GM19239 (cell line): ENCODE data around the gene TCF23.
"Not testable (repeated sequence)": the region's sequence is repeated elsewhere in the genome, so short reads cannot be mapped to it uniquely, and the experiment has no call there.

Source experiments
- DNase-seq: peaks from one replicate; pipeline ENCODE4 v3.0.0; 2011; ENCODE audit warnings: low spot score; ENCODE audit not compliant: insufficient read length
- FAIRE-seq: peaks from 2 replicates; lab custom pipeline; 2011; peaks lifted over from hg19 to GRCh38; lab: Jason Lieb, UNC

The TCF23 gene

DNA sequence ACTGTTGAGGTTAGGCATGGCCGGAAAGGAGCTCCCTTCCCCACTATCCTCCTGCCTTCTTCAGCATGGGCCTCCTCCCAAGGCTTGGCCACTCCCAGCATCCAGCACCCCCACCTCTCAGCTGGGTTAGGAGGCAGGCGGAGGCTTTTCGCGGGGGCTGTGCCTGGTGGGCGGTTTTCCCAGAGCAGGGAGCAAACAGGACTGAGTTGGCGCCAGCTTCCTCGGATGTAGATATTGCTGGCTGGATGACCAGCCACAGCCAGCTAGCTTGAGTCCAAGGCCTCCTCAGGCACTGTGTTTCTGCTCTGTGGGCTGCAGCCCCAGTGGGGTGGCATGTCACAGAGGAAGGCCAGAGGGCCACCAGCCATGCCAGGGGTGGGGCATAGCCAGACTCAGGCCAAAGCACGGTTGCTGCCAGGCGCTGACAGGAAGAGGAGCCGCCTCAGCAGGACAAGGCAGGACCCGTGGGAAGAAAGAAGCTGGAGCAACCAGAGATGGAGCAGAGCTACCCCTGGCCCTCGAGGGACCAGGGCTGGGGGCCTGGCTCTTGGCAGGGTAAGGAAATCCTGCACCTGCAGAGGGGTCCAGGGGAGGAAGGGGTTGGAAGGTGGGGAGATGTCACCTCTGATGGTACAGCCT lies at the start of gene TCF23:
TSS of gene TCF23 (plus strand) at position 204 of the 639 bp plus-strand sequence. CDS start at position 334, 130 bp downstream.
- FAIRE-seq (no peak), DNase-seq (no peak)

DNA sequence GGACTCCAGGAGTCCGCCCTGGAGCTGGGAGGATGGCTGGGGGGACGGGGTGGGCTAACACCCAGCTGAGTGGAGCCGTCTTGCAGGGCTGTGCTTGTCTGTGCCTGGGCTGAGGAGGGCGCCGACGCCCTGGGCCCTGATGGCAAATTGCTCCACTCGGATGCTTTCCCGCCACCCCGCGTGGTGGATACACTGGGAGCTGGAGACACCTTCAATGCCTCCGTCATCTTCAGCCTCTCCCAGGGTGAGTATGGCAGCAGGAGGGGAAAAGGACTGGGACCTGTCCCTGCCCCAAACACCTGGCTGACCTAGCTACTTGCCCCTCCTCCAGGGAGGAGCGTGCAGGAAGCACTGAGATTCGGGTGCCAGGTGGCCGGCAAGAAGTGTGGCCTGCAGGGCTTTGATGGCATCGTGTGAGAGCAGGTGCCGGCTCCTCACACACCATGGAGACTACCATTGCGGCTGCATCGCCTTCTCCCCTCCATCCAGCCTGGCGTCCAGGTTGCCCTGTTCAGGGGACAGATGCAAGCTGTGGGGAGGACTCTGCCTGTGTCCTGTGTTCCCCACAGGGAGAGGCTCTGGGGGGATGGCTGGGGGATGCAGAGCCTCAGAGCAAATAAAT lies 49.4 kb upstream of the TCF23 start:
- FAIRE-seq (no peak), DNase-seq (no peak)

DNA sequence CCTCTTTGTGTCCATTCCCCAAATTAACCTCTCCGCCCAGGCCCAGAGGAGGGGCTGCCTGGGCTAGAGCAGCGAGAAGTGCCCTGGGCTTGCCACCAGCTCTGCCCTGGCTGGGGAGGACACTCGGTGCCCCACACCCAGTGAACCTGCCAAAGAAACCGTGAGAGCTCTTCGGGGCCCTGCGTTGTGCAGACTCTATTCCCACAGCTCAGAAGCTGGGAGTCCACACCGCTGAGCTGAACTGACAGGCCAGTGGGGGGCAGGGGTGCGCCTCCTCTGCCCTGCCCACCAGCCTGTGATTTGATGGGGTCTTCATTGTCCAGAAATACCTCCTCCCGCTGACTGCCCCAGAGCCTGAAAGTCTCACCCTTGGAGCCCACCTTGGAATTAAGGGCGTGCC lies 48.8 kb upstream of the TCF23 start:
- FAIRE-seq (no peak), DNase-seq (no peak)

DNA sequence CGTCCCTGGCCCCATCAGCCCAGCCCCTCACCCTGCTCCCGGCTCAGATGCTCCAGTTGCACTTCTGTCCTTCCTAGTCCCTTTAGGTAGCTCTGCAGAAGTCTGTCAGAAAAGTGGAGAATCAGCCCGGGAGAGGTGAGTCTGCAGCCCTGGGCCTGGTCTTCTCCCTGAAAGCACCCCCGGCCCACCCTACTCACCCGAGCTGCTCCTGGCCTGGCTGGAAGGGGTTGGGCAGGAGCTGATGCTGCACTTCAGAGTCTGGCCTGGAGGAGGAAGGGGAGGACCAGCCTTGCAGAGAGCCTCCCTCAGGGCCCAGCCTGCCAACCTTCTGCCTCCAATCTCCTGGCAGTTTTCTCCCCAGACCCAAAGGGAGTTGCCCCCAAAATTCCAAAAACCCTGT lies 46.5 kb upstream of the TCF23 start:
- no peak for DNase-seq
- no peak for FAIRE-seq

DNA sequence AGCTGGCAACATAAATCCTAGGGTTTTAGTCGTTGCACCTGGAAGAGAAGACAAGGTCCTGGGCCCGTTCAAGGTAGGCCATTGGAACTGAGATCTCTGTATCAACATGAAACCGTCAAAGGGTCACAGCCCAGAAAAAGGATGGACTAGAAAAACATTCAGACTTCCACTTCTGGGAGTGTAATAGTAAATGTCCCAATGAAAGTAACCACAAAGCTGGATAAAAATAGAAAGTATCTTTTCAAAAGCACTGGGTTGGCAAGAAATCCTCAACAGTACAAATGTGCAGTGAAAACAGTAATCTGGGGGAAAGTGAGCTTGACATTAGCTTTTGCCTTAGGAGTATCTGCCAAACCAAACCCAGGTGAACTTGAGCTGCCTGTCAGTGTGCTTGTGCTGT lies 42.8 kb upstream of the TCF23 start:
- FAIRE-seq (no peak), DNase-seq (no peak)

DNA sequence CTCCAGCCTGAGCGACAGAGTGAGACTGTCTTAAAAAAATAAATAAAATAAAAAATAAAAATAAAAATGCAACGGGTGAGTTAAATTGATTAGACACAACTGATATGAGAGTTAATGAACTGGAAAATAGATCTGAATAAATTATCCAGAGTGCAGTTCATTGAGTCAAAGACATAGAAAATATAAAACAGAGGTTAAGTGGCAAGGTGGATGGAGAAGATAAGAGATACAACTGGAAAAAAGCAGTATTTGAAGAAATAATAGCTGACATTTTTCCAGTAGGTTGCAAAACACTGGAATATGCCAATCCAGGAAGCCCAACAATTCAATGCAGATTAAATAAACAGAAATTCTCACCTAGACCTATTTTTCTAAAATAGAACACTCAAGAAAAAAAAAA lies 40.6 kb upstream of the TCF23 start:
- FAIRE-seq (no peak), DNase-seq (no peak)

DNA sequence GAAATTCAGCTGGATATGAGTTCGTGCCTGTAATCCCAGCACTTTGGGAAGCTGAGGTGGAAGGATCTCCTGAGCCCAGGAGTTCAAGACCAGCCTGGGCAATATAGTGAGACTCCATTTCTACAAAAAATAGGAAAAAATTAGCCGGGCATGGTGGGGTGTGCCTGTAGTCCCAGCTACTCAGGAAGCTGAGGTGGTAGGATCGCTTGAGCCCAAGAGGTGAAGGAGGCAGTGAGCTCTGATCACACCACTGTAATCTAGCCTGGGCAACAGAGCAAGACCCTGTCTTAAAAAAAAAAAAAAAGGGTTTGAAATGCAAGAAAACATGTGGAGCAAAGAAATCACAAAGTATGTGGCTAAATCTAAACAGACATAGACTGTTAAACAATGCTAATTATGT lies 39.7 kb upstream of the TCF23 start:
- DNase-seq (no peak), FAIRE-seq (no peak)

DNA sequence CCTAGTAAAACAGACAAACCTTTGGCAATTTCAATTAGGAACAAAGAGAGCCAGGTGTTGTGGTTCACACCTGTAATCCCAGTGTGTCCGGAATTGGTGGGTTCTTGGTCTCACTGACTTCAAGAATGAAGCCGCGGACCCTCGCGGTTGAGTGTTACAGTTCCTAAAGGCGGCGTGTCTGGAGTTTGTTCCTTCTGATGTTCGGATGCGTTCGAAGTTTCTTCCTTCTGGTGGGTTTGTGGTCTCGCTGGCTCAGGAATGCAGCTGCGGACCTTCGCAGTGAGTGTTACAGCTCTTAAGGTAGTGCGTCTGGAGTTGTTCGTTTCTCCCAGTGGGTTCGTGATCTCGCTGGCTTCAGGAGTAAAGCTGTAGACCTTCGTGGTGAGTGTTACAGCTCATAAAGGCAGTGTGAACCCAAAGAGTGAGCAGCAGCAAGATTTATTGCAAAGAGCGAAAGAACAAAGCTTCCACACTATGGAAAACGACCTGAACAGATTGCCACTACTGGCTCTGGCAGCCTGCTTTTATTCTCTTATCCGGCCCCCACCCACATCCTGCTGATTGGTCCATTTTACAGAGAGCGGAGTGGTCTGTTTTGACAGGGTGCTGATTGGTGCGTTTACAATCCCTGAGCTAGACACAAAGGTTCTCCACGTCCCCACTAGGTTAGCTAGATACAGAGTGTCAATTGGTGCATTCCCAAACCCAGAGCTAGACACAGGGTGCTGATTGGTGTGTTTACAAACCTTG lies 38.0 kb upstream of the TCF23 start:
- DNase-seq, FAIRE-seq: not testable (repeated sequence)

DNA sequence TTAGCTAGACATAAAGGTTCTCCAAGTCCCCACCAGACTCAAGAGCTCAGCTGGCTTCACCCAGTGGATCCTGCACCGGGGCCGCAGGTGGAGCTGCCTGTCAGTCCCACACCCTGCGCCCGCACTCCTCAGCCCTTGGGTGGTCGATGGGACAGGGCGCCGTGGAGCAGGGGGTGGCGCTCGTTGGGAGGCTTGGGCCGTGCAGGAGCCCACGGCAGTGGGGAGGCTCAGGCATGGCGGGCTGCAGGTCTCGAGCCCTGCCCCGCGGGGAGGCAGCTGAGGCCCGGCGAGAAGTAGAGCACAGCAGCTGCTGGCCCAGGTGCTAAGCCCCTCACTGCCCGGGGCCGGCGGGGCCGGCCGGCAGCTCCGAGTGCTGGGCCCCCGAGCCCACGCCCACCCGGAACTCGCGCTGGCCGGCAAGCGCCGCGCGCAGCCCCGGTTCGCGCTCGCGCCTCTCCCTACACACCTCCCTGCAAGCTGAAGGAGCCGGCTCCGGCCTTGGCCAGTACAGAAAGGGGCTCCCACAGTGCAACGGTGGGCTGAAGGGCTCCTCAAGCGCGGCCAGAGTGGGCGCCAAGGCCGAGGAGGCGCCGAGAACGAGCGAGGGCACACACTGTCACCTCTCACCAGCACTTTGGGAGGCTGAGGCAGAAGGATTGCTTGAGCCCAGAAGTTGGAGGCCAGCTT lies 37.3 kb upstream of the TCF23 start:
- not testable (repeated sequence) for DNase-seq, FAIRE-seq

DNA sequence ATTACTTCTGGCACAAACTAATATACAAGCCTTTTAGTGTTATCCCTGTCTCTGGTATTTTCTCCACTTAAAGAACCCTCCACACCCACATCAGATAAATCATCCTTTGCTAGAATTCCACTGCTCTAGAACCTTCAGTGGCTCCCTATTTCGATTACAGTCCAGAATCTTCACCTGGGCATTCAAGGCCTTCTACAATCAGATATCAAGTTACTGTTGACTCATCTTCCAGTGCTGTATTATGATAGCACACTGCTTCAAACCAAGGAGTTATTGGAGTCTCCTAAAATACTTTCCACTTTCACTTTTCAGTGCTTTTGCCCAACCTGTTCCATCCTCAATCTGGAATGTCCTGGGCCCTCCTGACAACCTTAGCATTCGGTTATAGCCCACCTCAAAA lies 33.3 kb upstream of the TCF23 start:
- no peak for DNase-seq

DNA sequence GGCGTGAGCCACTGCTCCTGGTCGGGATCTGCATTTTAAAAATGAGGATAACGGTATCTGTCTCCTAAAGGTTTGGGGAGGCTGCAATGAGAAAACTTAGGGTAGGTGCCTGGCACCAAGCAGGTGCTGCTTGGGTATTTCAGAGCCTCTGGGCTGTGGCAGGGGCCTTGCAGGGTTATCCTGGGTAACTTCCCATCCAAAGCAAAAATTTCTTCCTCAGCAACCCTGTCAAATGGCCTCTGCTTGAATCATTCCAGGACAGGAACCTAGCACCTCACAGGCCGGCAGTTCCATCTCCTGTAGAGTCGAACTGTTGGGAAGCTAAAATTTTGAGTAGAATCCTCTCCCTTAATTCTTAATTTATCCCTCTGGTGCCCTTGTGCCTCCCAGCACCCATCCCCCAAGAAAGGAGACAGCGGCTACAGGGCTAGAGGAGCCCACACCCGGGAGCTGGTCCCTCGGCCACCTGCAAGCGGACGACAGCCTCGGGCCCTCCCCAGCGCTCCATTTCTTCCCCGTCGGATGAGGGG lies 30.7 kb upstream of the TCF23 start:
- FAIRE-seq (no peak), DNase-seq (no peak)

More for the DNA sequence above, 33.3 kb upstream of the TCF23 start:
- FAIRE-seq = no peak

DNA sequence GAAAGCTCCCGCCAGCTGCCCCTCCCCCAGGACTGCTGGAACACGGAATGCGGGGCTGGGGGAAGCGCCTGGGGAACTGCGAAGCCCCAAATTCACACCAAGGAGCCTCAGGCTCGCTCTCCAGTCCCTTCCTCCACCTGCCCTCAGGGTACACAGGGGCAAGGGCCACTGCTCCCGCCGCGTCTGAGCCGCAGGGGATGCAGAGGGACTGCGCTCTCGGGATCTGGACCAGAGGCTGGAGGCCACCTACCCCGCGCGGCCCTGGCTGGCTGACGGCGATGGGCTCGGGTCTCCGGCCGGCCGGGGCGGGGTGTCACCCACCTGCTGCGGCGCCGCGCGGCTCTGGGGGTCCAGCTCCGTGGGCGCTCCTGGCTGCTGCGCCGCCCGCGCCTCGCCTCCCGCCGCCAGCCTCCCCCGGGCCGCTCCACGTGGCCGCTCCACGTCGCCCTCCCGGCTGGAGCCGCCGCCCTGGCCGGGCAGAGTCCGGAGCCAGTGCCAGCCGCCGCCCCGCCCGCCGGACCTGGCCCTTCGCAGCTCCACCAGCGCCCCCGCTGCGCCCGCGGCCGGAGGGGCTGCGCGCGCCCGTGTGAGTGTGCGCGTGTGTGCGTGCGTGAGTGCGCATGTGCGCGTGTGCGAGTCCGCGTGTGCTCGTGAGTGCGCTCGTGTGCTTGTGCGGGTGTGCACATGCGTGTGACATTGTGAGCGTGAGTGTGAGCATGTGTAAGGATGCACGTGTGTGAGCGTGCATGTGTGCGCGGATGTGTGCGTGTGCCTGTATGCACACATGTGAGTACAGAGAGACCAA lies 30.1 kb upstream of the TCF23 start, which contains the start of gene CGREF1:
TSS of gene CGREF1 (minus strand) at position 604 of the 805 bp plus-strand sequence. CDS start 14,762 bp downstream, outside the sequence.
- DNase-seq = no peak
- FAIRE-seq = no peak

DNA sequence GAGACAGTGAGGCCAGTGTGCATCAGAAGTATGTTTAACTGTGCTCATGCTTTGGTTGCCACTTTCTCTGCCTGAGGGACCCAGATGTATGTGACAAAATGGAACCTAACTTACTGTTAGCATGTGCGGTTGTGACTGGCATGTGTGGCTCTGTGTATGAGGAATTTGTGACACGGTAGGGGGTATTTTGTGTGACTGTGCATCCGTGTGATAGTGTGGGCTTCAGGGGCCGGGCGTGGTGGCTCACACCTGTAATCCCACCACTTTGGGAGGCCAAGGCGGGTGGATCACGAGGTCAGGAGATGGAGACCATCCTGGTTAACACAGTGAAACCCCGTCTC lies 29.5 kb upstream of the TCF23 start:
- not testable (repeated sequence) for DNase-seq, FAIRE-seq

DNA sequence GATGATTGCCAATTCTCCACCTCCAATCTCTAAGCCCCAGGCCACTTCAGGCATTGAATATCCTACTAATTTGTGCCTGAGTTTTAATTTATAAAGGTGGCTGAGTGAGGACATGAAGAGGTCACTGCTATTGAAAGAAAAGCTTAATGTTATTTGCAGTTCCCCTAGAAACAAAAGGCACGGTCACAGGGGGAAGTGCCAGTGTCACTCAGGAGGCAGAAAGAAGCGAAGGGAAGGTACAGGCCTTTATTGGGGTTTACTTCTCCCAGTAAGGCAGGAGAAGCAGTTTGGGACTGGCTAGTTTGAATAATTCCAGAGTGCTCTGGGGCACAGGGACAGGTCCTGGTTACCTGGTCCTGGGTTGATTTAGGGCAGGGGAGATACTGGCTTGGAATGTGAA lies 26.9 kb upstream of the TCF23 start:
- FAIRE-seq = no peak
- no peak for DNase-seq

DNA sequence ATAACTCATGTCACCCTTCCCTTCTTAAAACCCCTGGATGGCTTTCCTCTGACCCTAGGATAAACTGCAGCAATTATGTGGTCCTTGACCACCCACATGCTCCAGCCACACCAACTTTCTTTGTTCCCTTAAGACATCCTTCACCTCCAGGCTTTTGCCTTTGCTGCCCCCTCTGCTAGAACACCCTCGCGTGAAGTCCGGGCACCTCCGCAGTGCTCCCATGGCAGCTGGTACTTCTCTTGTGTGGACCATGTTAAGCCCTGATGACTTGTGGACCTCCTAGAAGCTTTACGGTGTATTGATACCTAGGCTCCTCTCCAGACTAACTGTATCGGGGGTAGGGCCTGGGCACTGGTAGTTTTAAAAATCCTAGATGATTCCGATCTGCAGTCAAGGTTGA lies 26.0 kb upstream of the TCF23 start:
- no peak for FAIRE-seq
- DNase-seq = no peak

DNA sequence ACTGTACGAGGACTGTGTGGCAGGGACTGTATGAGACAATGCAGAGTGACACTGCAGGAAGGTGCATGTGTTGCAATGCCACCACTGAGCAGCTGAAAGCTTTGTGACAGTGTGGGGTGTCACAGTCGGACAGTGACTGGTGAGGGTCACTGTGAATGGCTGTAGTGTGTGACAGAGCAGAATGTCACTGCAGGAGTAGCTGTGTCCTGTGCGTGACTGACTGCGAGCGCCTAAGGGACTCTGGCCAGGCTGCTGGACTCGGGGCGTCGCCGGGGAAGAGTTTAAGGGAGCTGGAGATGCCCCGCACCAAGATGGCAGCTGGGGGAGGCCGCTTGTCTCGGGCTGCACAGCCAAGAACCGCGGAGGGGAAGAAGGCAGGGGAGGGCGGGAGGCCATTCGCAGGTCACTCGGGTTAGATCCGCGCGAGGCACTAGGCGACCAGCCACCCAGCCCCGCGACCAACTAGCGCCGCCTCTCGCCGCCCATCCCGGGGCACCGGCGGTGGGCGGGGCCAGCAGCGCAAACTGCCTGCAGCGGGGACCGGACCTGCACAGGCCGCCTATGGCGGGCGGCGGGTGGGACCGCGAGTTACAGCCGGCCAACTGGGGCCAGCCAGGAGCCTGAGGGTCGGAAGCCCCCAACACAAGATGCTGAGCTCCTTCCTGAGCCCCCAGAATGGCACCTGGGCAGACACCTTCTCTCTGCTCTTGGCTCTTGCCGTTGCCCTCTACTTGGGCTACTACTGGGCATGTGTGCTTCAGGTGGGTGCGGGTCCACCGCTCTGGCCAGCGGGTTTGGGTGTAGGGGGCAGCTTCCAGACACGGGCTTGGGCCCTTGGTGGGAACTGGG lies 25.3 kb upstream of the TCF23 start, which contains the start of gene ABHD1:
TSS of gene ABHD1 (plus strand) at position 514 of the 849 bp plus-strand sequence. CDS start at position 648, 134 bp downstream.
- DNase-seq = no peak
- no peak for FAIRE-seq

DNA sequence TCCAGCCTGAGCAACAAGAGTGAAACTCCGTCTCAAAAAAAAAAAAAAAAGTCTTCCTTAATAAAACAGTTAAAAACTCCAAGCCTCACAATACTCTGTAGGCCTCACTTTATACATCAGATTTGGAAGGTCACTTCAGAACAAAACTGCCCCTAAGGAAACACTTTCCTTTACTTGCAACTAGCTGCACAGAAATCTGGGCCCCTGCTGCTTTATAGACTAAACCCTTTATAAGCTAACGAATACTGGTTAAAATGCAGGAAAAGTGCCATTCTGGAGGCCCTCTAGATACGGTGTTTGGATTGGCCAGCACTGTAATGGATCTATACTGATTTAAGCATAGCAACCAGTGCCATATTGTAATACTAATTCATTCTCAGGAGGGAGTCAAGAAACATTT lies 23.7 kb upstream of the TCF23 start:
- DNase-seq (no peak), FAIRE-seq (no peak)

DNA sequence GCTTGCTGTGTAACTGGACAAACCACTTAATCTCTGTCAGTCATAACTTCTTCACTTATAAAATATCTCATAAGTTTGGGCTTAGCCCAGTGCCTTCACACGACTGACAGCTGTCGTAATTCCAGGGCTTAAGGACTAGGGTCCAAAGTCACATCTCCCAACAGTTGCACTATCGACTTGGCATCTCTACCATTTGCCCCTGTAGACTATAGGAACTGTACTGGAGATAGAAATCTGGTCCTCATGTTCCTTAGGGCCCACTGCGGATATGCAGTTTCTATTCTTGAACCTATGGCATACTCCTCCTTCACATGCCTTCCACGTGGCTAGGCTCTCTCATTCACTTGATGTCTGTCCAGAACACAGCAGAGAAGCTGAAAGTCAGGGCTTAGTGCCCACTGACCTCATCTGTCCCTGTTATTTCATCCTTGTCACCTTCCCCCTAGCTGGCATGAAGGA lies 22.5 kb upstream of the TCF23 start:
- FAIRE-seq (no peak), DNase-seq (no peak)
